ENCODE data around the gene SERPINB2.

GRCh38 chr18:63850636-63851035, 36.9 kb upstream of the SERPINB2 start:
- no peak for TF ChIP-seq EZH2 (IDR thresholded peaks at IDR 0.05)
- TF ChIP-seq POLR2AphosphoS5 (IDR thresholded peaks at IDR 0.05; ENCODE audit: borderline replicate concordance, low read depth, low read length), result no peak

Data from SK-N-MC (cell line).